ENCODE measurements around the gene CBFB.

- TF ChIP-seq UBTF (IDR thresholded peaks at IDR 0.05; ENCODE audit: borderline replicate concordance in 1 of 2, low read depth in 2 of 2, low read length in 2 of 2) = no peak
- TF ChIP-seq E2F1 (CRISPR knock-in tag; IDR thresholded peaks at IDR 0.05) = no peak
- no peak for TF ChIP-seq MAX (CRISPR knock-in tag; IDR thresholded peaks at IDR 0.05)
- TF ChIP-seq RAD51 (IDR thresholded peaks at IDR 0.05; ENCODE audit: borderline replicate concordance, low read depth) = no peak
- TF ChIP-seq ZC3H8 (IDR thresholded peaks at IDR 0.05) = no peak
- TF ChIP-seq MAZ (CRISPR knock-in tag; conservative IDR thresholded peaks at IDR 0.05 in 1 of 2, IDR thresholded peaks at IDR 0.05 in 1 of 2) = no peak
- no peak for TF ChIP-seq KLF10 (CRISPR knock-in tag; IDR thresholded peaks at IDR 0.05)
Measured at GRCh38 chr16:67036323-67036741, 7.4 kb downstream of the CBFB start.
